Stimulated activated CD8-positive, alpha-beta memory T cell treated with anti-CD3 and anti-CD28 coated beads, Interleukin-15, amount 100 ng/mL, for 1 hour (primary cell): ENCODE measurements around the gene CDH2.

Experiments
- DNase-seq: peaks from one replicate; pipeline ENCODE4 v3.0.0-alpha.2; 2020; ENCODE audit warnings: low read depth

CDH2 gene

GRCh38 chr18:28043631-28044030, 133.3 kb downstream of the CDH2 start:
- DNase-seq: no peak

- DNase-seq: no peak
Measured at GRCh38 chr18:28041366-28041765, 135.6 kb downstream of the CDH2 start.

DNA sequence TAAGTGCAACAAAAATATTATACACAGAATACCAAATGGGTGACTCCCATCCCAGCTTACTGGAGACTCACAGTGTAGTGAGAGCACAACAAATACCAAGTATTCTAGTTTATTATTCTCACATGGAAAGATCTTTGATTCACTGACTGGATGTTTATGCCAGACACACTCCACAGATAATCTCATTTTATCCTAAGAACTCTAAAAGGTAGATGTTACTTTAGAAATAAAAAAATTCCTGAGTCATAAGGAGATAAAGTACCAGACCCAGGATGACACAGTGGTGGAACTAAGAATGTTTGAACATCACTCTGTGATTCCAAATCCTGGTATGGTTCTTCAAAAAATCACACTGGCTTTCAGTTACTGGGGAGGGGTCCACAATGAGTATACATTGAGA, 136.2 kb downstream of the CDH2 start:
- DNase-seq: no peak

GRCh38 chr18:28040211-28040610, 136.7 kb downstream of the CDH2 start:
- DNase-seq: no peak

DNA sequence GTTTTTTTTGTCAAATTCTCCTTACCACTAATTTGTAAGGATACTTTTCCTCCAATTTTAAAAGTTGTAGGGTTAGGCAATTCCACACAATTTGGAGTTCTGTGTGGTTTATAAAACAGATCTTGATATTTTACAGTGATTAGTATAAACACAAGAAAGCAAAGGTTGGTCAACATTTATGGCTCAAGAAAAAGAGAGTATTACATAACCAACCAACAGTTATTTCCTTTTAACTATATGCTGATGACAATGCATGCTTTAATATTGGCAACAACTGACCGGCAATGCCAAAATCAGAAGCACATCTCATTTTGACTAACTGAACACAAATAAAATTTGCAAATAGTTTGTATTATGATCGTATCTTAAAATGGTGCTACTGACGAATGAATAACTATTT, 137.2 kb downstream of the CDH2 start:
- no peak for DNase-seq

GRCh38 chr18:28039078-28039477, 137.9 kb downstream of the CDH2 start:
- DNase-seq: no peak

DNA sequence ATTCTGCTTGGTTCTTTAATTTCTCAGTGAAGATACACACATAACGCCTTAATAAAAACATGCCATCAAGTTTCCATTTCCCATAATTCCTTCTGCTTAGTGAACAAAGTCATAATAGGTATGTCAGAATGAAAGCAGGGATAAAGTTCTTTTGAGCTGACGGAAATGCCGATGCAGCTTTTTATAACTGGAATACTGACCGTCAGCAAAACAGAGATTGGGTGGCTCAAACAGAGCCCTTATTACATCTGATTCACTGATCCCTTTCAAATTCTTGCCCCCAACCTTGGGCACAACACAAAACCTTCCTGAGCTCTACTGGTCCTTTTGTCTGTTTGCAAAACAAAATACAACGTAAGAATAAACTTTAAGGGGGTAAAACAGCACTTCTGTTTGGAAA, 140.4 kb downstream of the CDH2 start:
- DNase-seq: no peak

- DNase-seq: no peak
Measured at GRCh38 chr18:28034567-28034966, 142.4 kb downstream of the CDH2 start.

DNA sequence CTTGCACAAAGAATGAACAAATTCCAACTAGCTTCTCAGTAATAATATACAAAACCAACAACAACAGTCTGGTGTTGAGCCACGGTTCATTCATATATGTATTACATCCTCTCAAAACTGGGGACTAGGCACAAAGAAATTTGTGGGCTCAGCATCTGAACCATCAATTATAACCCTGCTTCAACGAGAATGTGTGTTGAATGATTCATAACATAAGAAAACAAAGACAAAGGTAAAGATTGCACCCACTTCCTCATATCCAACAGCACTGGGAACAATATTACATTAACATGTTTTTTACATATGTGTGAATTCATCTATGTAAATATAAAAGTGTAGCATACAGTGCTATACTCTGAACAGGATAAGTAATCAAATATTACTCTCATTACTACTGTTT, 144.8 kb downstream of the CDH2 start:
- no peak for DNase-seq

GRCh38 chr18:28030458-28030857, 146.5 kb downstream of the CDH2 start:
- DNase-seq: no peak

GRCh38 chr18:28027755-28028154, 149.2 kb downstream of the CDH2 start:
- no peak for DNase-seq

GRCh38 chr18:28019425-28020108, 157.4 kb downstream of the CDH2 start:
- DNase-seq: no peak

GRCh38 chr18:28018351-28018750, 158.6 kb downstream of the CDH2 start:
- no peak for DNase-seq

DNA sequence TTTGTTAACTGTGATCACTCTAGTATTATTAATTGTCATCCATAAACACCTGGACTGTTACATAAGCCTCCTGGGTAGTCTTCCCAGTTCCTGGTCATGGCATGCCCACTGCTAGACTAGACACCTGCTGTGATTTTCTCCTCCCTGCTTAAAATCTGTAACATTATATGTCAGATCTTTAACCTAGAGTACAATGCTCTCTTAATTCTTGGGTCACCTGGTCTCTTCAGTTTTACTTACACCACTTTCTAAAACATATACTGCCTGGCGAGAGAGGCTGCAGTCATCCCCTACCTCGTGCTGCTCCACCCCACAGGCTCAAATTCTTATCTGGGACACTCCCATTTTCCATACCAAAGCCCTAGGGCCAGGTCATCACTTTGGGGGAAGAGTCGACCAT, 161.3 kb downstream of the CDH2 start:
- no peak for DNase-seq

GRCh38 chr18:28013066-28013465, 163.9 kb downstream of the CDH2 start:
- no peak for DNase-seq

- no peak for DNase-seq
Measured at GRCh38 chr18:28012336-28012735, 164.6 kb downstream of the CDH2 start.

GRCh38 chr18:28009589-28009988, 167.3 kb downstream of the CDH2 start:
- no peak for DNase-seq

- DNase-seq: no peak
Measured at GRCh38 chr18:28007841-28008240, 169.1 kb downstream of the CDH2 start.

DNA sequence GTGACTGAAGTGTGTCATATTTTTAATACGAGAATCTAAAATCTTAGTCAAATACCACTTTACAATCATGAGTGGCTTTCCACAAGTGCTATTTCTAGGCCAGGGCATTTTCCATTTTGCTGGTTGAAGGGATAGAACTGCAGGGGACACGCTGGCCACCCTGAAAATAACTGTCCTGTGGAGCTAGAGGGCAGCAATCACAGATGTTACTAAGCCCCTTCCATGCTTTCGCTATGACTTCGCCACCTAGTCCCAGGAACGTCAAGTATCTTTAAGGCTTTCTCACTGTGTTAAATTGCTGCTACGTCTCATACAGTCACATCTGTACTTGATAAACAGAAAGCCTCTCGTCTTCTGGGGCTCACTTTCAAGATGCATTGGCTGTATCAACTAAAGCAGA, 171.8 kb downstream of the CDH2 start:
- DNase-seq: no peak

DNA sequence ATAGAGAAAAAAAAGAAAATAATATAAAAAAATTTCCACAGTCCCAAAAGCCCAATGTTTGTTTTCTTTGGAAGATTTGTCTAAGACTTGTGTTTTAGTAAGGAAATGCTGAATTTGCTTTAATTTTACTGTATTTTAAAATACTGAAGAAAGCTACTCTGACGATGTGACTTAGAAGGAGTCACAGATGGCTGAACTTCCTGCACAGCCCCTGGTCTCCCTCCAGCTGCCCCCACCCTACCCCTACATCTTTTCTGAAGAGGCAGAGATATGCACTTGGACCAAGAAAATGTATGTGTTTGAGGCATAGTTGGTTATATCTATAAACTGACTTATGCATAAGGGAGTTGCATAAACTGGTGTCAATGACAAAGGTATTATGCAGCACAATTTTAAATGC, 172.3 kb downstream of the CDH2 start:
- no peak for DNase-seq

- DNase-seq: no peak
Measured at GRCh38 chr18:28003451-28003850, 173.5 kb downstream of the CDH2 start.

GRCh38 chr18:28002841-28003240, 174.1 kb downstream of the CDH2 start:
- no peak for DNase-seq

- no peak for DNase-seq
Measured at GRCh38 chr18:27996801-27997272, 180.1 kb downstream of the CDH2 start.

- DNase-seq: no peak
Measured at GRCh38 chr18:27995770-27996502, 181.0 kb downstream of the CDH2 start.
